Kidney (tissue), 14 donors: ENCODE measurements around the gene NFIA. TPM values are rescaled to one million over a fixed set of nuclear protein-coding genes. Genes with fewer than 3 reads are reported as not detected.
A peak's percentile ranks its signal among the peaks of the same experiment; 100 is the strongest.

Source experiments
- DNase-seq, 5 donors: peaks; one replicate each; pipeline ENCODE4 v3.0.0-alpha.2; 2013 to 2020
- FAIRE-seq: peaks from 2 replicates; lab custom pipeline; 2012; peaks lifted over from hg19 to GRCh38; lab: Jason Lieb, UNC
- H3K27ac ChIP-seq, 2 donors: one replicate each; pipeline ENCODE4 v1.7.0; 2013; ENCODE audit warnings: low read depth in 2 of 2, low read length in 2 of 2, inconsistent platforms in 1 of 2
- H3K27me3 ChIP-seq: one replicate; pipeline ENCODE4 v1.7.1; 2013; ENCODE audit warnings: low read length, inconsistent platforms; ENCODE audit not compliant: control insufficient read depth, insufficient read depth
- H3K36me3 ChIP-seq, 3 donors: one replicate each; pipeline versions ENCODE4 v1.7.0 to v1.7.1; 2013; ENCODE audit warnings: low read length in 3 of 3, control low read depth in 1 of 3, inconsistent platforms in 1 of 3; ENCODE audit not compliant: insufficient read depth in 3 of 3, control insufficient read depth in 2 of 3
- H3K4me1 ChIP-seq, 3 donors: one replicate each; pipeline versions ENCODE4 v1.7.0 to v1.7.1; 2013; ENCODE audit warnings: low read length in 3 of 3, inconsistent platforms in 1 of 3, low read depth in 1 of 3; ENCODE audit not compliant: control insufficient read depth in 2 of 3, insufficient read depth in 2 of 3
- H3K4me3 ChIP-seq, 3 donors: one replicate each; pipeline versions ENCODE4 v1.7.0 to v1.8.1; 2013; ENCODE audit warnings: low read length in 3 of 3, control low read depth in 1 of 3, inconsistent platforms in 1 of 3
- H3K9ac ChIP-seq, 3 donors: one replicate each; pipeline versions ENCODE4 v1.7.0 to v1.7.1; 2013; ENCODE audit warnings: low read length in 3 of 3, control low read depth in 1 of 3, inconsistent platforms in 1 of 3
- H3K9me3 ChIP-seq, 3 donors: one replicate each; pipeline versions ENCODE4 v1.7.0 to v1.7.1; 2013; ENCODE audit warnings: low read length in 3 of 3, control low read depth in 1 of 3, inconsistent platforms in 1 of 3; ENCODE audit not compliant: control insufficient read depth in 2 of 3, insufficient read depth in 1 of 3
- CTCF ChIP-seq: IDR thresholded peaks from 3 replicates; pipeline ENCODE4 v1.5.1; 2012; ENCODE audit warnings: mild to moderate bottlenecking, moderate library complexity, borderline replicate concordance; ENCODE audit not compliant: insufficient read depth; ENCODE audit errors: extremely low read depth
- intact Hi-C: fragments of 100-400 bp; cut with DNase I; formaldehyde crosslinking; loops from one replicate; pipeline ENCODE4 v1.11.1; 2022
- polyA plus RNA-seq: library from polyadenylated mRNA; stranded (reverse); fragments of 350-450 nt; fragmentation: Illumina TruSeq; extraction: RNeasy Lipid Tissue Mini Kit (QIAGEN cat#74804); gene quantifications from one replicate; pipeline ENCODE4 v1.2.3, GENCODE V29; 2014; ENCODE audit warnings: low read depth, low replicate concordance; ENCODE audit not compliant: insufficient read depth
- total RNA-seq: library from RNA; stranded (reverse); fragmentation: NEBNext Ultra II Directional; extraction: Animal tissue kit (Norgen Biotek cat#: 25700); gene quantifications from one replicate; pipeline ENCODE4 v1.2.1, GENCODE V29; 2021
- donor health status: control.
- donor health status: control.
- donor health status: control.
- donor health status: control.
- donor health status: control.
- donor health status: DM: yes; HTN: yes; CAD: no.
- donor health status: Normal renal cell carcinoma (clear cell type).

The NFIA gene
- total and polyA plus RNA-seq, 2 donors from 2014 or later: 4.8 to 87.5 TPM

GRCh38 chr1:61193808-61194207 lies 111.4 kb downstream of the NFIA start:
- no peak overlapping the region for H3K9ac ChIP-seq
- no peak overlapping the region for H3K27ac ChIP-seq
- H3K4me3 ChIP-seq: no peak overlapping the region
- peaks cover 0 to 10% (median 4%) of the 10 kb centered on the region in 3 donors for H3K4me1 ChIP-seq
- FAIRE-seq: no peak
- H3K27me3 ChIP-seq: no peaks in the 10 kb centered on the region
- no peak for TF ChIP-seq CTCF
- H3K36me3 ChIP-seq: no peaks in the 10 kb centered on the region
- intact Hi-C loops: no loop called here
- DNase-seq: no peak
- no peaks in the 10 kb centered on the region for H3K9me3 ChIP-seq

- Histone ChIP-seq H3K27me3 (no peaks in the 10 kb centered on the region), H3K4me1 (peaks cover 0 to 5% (median 0%) of the 10 kb centered on the region in 3 donors), H3K27ac (peak overlapping the region; percentile 26 to 44), H3K9ac (no peak overlapping the region), H3K9me3 (no peaks in the 10 kb centered on the region), H3K4me3 (no peak overlapping the region), H3K36me3 (no peaks in the 10 kb centered on the region)
- DNase-seq: no peak
- intact Hi-C loops: no loop called here
- FAIRE-seq: no peak
- TF ChIP-seq CTCF: no peak
Observed at GRCh38 chr1:61198554-61198953, 116.2 kb downstream of the NFIA start.

- Histone ChIP-seq H3K4me3 (no peak overlapping the region), H3K27me3 (no peaks in the 10 kb centered on the region), H3K36me3 (no peaks in the 10 kb centered on the region), H3K27ac (no peak overlapping the region), H3K9me3 (no peaks in the 10 kb centered on the region), H3K4me1 (peaks cover 0 to 5% (median 0%) of the 10 kb centered on the region in 3 donors), H3K9ac (no peak overlapping the region)
- TF ChIP-seq CTCF: no peak
- intact Hi-C loops: no loop called here
- FAIRE-seq: no peak
- no peak for DNase-seq
Observed at GRCh38 chr1:61201035-61201434, 118.7 kb downstream of the NFIA start.
